GM04504 (cell line): ENCODE results near the gene TRIO.

Experiments used
- DNase-seq: peaks from one replicate; pipeline ENCODE4 v3.0.0-alpha.2; 2012; ENCODE audit warnings: low read depth

The TRIO gene

GRCh38 chr5:14296533-14297331 is 153.6 kb downstream of the TRIO start:
- no peak for DNase-seq

DNA sequence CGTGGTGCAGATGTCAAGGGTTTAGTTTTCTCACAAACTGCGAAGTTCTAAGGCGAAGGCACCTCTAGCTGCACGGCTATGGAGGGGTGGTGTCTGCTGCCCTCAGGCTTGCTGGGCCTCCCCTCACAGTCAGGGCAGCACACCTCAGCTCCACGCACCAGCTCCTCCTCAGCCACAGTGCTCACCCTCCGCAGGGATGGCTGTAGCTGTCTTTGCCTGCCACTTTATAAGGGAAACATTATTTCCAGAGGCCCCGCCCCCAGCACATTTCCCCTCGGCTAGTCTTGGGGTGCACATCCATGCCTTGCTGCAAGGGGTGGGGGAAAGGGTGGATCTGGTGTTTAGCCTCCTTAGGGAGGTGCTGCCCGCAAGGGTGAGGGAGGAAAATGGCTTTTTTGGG is 154.6 kb downstream of the TRIO start:
- DNase-seq = no peak

DNA sequence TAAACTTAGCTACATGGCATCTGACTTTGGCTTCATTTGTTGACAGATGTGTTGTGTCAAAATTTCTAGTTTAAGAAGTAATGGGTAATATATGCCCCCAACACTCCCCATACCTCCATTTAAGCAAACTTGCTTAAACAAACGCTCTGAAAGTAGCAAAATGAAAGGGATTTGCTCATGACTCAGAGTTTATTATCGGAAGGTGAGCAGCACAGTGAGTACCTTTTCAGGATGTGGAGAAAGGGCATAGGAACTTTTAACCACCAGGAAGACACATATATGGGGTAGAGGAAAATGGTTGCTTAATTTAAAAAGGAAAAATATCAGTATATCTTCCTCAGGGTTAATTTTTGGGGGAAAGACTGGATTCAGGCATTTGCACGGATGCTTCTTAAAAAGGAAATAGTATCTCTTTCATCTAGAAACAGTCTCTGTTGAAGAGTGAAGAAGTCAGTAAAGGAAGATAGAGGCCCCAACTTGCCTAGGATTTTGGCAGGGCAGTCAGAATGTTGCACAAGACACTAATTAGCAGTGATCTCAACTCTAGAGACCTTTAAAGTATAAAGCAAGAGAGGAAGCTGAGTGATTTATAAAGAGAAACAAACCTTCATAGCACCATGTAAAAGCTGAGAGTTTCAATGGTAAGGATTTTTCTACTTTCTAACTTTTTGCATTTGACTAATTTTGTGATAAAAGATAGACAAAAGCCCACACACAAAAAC is 155.1 kb downstream of the TRIO start:
- DNase-seq = peak; percentile 50

- no peak for DNase-seq
Measured at GRCh38 chr5:14299666-14300065, 156.5 kb downstream of the TRIO start.

- DNase-seq = no peak
Measured at GRCh38 chr5:14301186-14301585, 158.0 kb downstream of the TRIO start.

GRCh38 chr5:14302330-14302729 is 159.2 kb downstream of the TRIO start:
- no peak for DNase-seq

GRCh38 chr5:14305045-14305444 is 161.9 kb downstream of the TRIO start:
- peak; percentile 37 for DNase-seq

- DNase-seq = no peak
Measured at GRCh38 chr5:14306329-14306815, 163.2 kb downstream of the TRIO start.

- DNase-seq = no peak
Measured at GRCh38 chr5:14308384-14309154, 165.4 kb downstream of the TRIO start.

DNA sequence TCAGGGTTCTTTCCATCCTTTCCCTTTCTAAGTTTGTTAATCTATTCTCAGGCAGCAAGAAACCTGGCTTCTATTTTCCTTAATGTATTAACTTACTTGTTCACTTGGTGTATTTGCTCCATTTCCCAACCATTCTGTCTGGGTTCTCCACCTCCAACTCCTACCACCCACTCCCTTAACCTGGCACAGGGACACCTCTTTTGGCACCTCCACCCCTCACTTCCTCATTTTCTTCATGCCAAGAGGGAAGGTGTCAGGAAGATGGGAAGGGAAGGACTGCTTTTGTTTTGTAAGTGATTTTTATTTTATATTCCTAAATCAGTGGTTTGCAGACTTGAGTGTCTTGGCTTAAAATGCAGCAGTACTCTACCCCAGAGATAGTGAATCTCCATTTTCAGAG is 166.1 kb downstream of the TRIO start:
- DNase-seq = no peak

- no peak for DNase-seq
Measured at GRCh38 chr5:14309878-14310531, 166.9 kb downstream of the TRIO start.

GRCh38 chr5:14310901-14311300 is 167.8 kb downstream of the TRIO start:
- no peak for DNase-seq

- no peak for DNase-seq
Measured at GRCh38 chr5:14313986-14314690, 171.0 kb downstream of the TRIO start.

- no peak for DNase-seq
Measured at GRCh38 chr5:14316471-14316870, 173.3 kb downstream of the TRIO start.

- DNase-seq = no peak
Measured at GRCh38 chr5:14319102-14319501, 176.0 kb downstream of the TRIO start.

DNA sequence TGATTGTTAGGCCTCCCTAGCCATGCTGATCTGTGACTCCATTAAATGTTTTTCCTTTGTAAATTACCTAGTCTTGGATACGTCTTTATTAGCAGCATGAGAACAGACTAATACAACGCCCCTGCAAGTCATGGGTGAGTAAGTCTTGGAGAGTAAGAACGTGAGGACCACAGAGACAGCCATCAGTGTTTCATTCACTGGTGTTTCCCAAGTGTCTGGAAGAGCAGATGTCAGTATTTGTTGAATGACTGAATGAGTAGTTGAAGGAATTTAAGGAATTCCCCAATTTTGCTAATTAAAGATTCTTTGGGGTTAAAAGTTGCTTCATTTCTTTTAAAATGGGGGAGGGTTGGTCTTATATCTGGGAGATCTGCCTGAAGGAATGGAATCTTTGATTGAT is 178.8 kb downstream of the TRIO start:
- DNase-seq = no peak

- no peak for DNase-seq
Measured at GRCh38 chr5:14322437-14323187, 179.5 kb downstream of the TRIO start.

DNA sequence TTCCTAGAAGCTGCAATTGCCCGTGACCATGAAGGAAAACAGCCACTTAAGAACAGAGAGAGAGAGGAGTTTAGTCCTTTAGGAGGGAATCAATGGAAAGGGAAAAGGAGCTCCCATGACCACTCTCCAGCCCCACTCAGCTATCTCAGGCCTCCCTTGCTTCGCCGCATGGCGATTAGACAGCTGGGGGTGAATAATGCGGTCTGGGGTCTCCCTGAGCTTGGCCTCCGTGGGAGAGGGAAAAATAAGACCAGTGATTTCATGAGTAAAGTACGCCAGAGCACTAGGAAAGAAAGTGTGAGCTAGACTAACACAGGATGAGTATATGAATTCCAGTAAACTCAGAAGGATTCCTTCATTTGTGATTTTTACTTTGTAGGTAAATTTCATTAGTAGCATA is 180.3 kb downstream of the TRIO start:
- DNase-seq = no peak

- DNase-seq = no peak
Measured at GRCh38 chr5:14325369-14325768, 182.2 kb downstream of the TRIO start.

GRCh38 chr5:14326035-14326903 is 183.1 kb downstream of the TRIO start:
- DNase-seq = no peak
